SK-N-SH (cell line): Measurements from ENCODE around the gene LMAN2. TPM values are rescaled to one million over a fixed set of nuclear protein-coding genes. Genes with fewer than 3 reads are reported as not detected.

Experiments used
- CTCF ChIA-PET: fragments of 300-600, 350-600 bp; formaldehyde crosslinking; extraction: SDS; loops from one replicate; lab custom pipeline; 2021; lab: Yijun Ruan, JAX
- POLR2A ChIA-PET: fragments of 350-600 bp; sonication (Branson Sonifier 250); formaldehyde crosslinking; extraction: SDS; loops from one replicate; lab custom pipeline; 2020; ENCODE audit warnings: antibody characterized with exemption, inconsistent platforms; lab: Yijun Ruan, JAX
- DNase-seq: peaks from one replicate; pipeline ENCODE4 v3.0.0; 2012
- H2AFZ ChIP-seq: fragments of 200-600 bp; sonication (generic); 2 replicates; pipeline ENCODE4 v1.8.1; 2016; ENCODE audit warnings: antibody characterized with exemption, mild to moderate bottlenecking, low read depth
- H3F3A ChIP-seq: fragments of 200-600 bp; sonication (generic); replicated peaks from 2 replicates; pipeline ENCODE3; 2016; ENCODE audit warnings: antibody characterized with exemption, mild to moderate bottlenecking; ENCODE audit not compliant: insufficient read depth
- H3K27ac ChIP-seq, 2 experiments: fragments of 200-500 bp in 1 of 2; fragments of 200-600 bp in 1 of 2; sonication (Bioruptor generic) in 1 of 2; sonication (generic), shearing (Covaris generic) in 1 of 2; 2 replicates each; pipeline versions ENCODE4 v1.5.1 to v1.6.1; 2014 to 2016; ENCODE audit warnings: low read depth in 2 of 2, inconsistent platforms in 1 of 2, low read length in 1 of 2, mild to moderate bottlenecking in 1 of 2, mixed read lengths in 1 of 2
- H3K27me3 ChIP-seq: fragments of 200-600 bp; sonication (generic), shearing (Covaris generic); 2 replicates; pipeline ENCODE4 v1.6.1; 2016; ENCODE audit warnings: mixed run types; ENCODE audit not compliant: insufficient read depth
- H3K36me3 ChIP-seq, 2 experiments: fragments of 200-500 bp in 1 of 2; fragments of 200-600 bp in 1 of 2; sonication (Bioruptor generic) in 1 of 2; sonication (generic) in 1 of 2; replicated peaks in 1 of 2; 2 replicates each; pipeline versions ENCODE3 to v1.5.1; 2014 to 2016; ENCODE audit warnings: low read length in 1 of 2, mild to moderate bottlenecking in 1 of 2; ENCODE audit not compliant: insufficient read depth in 2 of 2, control insufficient read depth in 1 of 2
- H3K4me1 ChIP-seq, 2 experiments: fragments of 200-500 bp in 1 of 2; fragments of 200-600 bp in 1 of 2; sonication (Bioruptor generic) in 1 of 2; sonication (generic), shearing (Covaris generic) in 1 of 2; 2 replicates each; pipeline versions ENCODE4 v1.5.1 to v1.6.1; 2014 to 2016; ENCODE audit warnings: low read depth in 1 of 2, low read length in 1 of 2, mixed run types in 1 of 2; ENCODE audit not compliant: insufficient read depth in 2 of 2, control insufficient read depth in 1 of 2
- H3K4me2 ChIP-seq: fragments of 200-600 bp; sonication (generic), shearing (Covaris generic); 2 replicates; pipeline ENCODE4 v1.6.1; 2017; ENCODE audit warnings: mixed run types
- H3K4me3 ChIP-seq, 2 experiments: fragments of 200-500 bp in 1 of 2; fragments of 200-600 bp in 1 of 2; sonication (Bioruptor generic) in 1 of 2; sonication (generic), shearing (Covaris generic) in 1 of 2; 2 replicates each; pipeline versions ENCODE4 v1.5.1 to v1.8.1; 2014 to 2016; ENCODE audit warnings: low read depth in 2 of 2, inconsistent platforms in 1 of 2, low read length in 1 of 2, mild to moderate bottlenecking in 1 of 2, mixed read lengths in 1 of 2, moderate library complexity in 1 of 2
- H3K79me2 ChIP-seq: fragments of 200-600 bp; sonication (generic); 2 replicates; pipeline ENCODE4 v1.8.1; 2017; ENCODE audit warnings: mild to moderate bottlenecking; ENCODE audit not compliant: insufficient read depth
- H3K9ac ChIP-seq: fragments of 200-600 bp; sonication (generic); 2 replicates; pipeline ENCODE4 v1.6.1; 2017; ENCODE audit warnings: mixed run types
- H3K9me2 ChIP-seq: fragments of 200-600 bp; sonication (generic); 2 replicates; pipeline ENCODE4 v1.6.1; 2017; ENCODE audit warnings: mixed run types
- H3K9me3 ChIP-seq: fragments of 200-600 bp; sonication (generic); 2 replicates; pipeline ENCODE4 v1.6.1; 2017; ENCODE audit warnings: mixed run types, mild to moderate bottlenecking, moderate library complexity
- H4K20me1 ChIP-seq: fragments of 200-600 bp; sonication (generic); 2 replicates; pipeline ENCODE4 v1.6.1; 2017; ENCODE audit warnings: mild to moderate bottlenecking, mixed run types; ENCODE audit not compliant: insufficient read depth
- CHD2 ChIP-seq: fragments of 150-350 bp; IDR thresholded peaks from 2 replicates; pipeline ENCODE4 v1.6.1; 2018; ENCODE audit warnings: low read length; ENCODE audit not compliant: partially characterized antibody
- EP300 ChIP-seq, 2 experiments: IDR thresholded peaks; 2 replicates each; pipeline versions ENCODE4 v1.4.0 to v1.6.1; 2012; ENCODE audit warnings: borderline replicate concordance in 1 of 2, low read depth in 1 of 2, low read length in 1 of 2
- EZH2phosphoT487 ChIP-seq: fragments of 200-600 bp; sonication (generic); IDR thresholded peaks from 2 replicates; pipeline ENCODE4 v1.6.1; 2017; ENCODE audit warnings: low read depth, mixed run types, mild to moderate bottlenecking, antibody characterized with exemption, moderate library complexity, borderline replicate concordance
- FOSL2 ChIP-seq: IDR thresholded peaks from 2 replicates; pipeline ENCODE4 v1.4.0; 2012; ENCODE audit warnings: low read depth, mild to moderate bottlenecking, moderate library complexity, borderline replicate concordance
- GABPA ChIP-seq: IDR thresholded peaks from 2 replicates; pipeline ENCODE4 v1.4.0; 2012; ENCODE audit warnings: low read depth, mild to moderate bottlenecking
- JUND ChIP-seq: IDR thresholded peaks from 2 replicates; pipeline ENCODE4 v1.4.0; 2012
- MAX ChIP-seq: IDR thresholded peaks from 2 replicates; pipeline ENCODE4 v1.4.0; 2012; ENCODE audit warnings: low read depth
- MEF2A ChIP-seq: IDR thresholded peaks from 2 replicates; pipeline ENCODE4 v1.4.0; 2012; ENCODE audit warnings: low read depth, borderline replicate concordance
- NFIC ChIP-seq: IDR thresholded peaks from 2 replicates; pipeline ENCODE4 v1.4.0; 2012; ENCODE audit warnings: borderline replicate concordance
- NRF1 ChIP-seq: IDR thresholded peaks from 2 replicates; pipeline ENCODE4 v1.6.1; 2012; ENCODE audit warnings: low read depth, mild to moderate bottlenecking, low read length
- PBX3 ChIP-seq: IDR thresholded peaks from 2 replicates; pipeline ENCODE4; 2012
- RAD21 ChIP-seq: IDR thresholded peaks from 2 replicates; pipeline ENCODE4 v1.6.1; 2012; ENCODE audit warnings: mild to moderate bottlenecking, low read length
- REST ChIP-seq: IDR thresholded peaks from 2 replicates; pipeline ENCODE4 v1.6.1; 2012; ENCODE audit warnings: mild to moderate bottlenecking, low read depth, low read length, moderate library complexity
- USF1 ChIP-seq: IDR thresholded peaks from 2 replicates; pipeline ENCODE4 v1.4.0; 2012; ENCODE audit warnings: low read depth, borderline replicate concordance
- YY1 ChIP-seq: IDR thresholded peaks from 2 replicates; pipeline ENCODE4 v1.4.0; 2012; ENCODE audit warnings: low read depth, mild to moderate bottlenecking
- WGBS: methylation state at CpG from one replicate; pipeline ENCODE4 v1.1.6; 2017; ENCODE audit warnings: low lambda C conversion rate; 5-methylcytosine and 5-hydroxymethylcytosine counted together
- polyA plus RNA-seq, 3 experiments: library from polyadenylated mRNA; depleted of rRNA; stranded (reverse); fragments of >200 nt; gene quantifications; 2 replicates each; pipeline ENCODE4 v1.2.3, GENCODE V29; 2012
- TF ChIP-seq, protein P1 (sequence below): fragments of 200-600 bp; sonication (generic); IDR thresholded peaks from 2 replicates; pipeline ENCODE4 v1.6.1; 2017; ENCODE audit warnings: antibody characterized with exemption, mild to moderate bottlenecking, moderate library complexity

Gene LMAN2
- polyA plus RNA-seq, 1 of the 3 experiments (the other 2 are of a cell fraction), result 500 TPM

DNA sequence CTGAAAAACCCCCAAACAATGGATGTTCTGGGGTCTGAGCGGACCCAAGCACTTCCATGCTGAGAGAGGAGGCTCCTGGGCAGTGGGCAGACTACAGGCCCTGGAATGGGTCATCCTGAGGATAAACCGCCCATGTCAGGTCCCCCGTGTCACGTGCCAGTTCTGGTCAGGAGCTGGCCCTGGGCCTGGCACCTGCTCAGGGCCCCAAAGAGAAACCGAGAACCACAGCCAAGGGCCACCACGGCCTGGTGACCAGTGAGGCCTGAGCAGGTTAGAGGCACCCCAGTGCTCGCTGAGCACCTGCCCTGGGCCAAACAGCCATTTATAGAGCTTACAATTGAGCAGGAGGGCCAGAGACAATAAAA, 15.8 kb downstream of the LMAN2 start:
- peaks cover 4% of the 10 kb centered on the region; the same call in 1 of the 2 replicates for H4K20me1 ChIP-seq
- no peaks in the 10 kb centered on the region for H3K9me3 ChIP-seq
- DNase-seq, result no peak
- no peak for TF ChIP-seq EZH2phosphoT487
- no peak for TF ChIP-seq RAD21
- no peak for TF ChIP-seq CHD2
- no peak for TF ChIP-seq GABPA
- no peak for TF ChIP-seq USF1
- TF ChIP-seq YY1, result no peak
- TF ChIP-seq PBX3, result no peak
- no peak for TF ChIP-seq EP300 (IDR thresholded peaks at IDR 0.05; ENCODE audit: borderline replicate concordance in 1 of 2, low read depth in 1 of 2, low read length in 1 of 2)
- no peak for TF ChIP-seq NRF1
- no peak for TF ChIP-seq NFIC
- ChIA-PET POLR2A (no interaction called here), CTCF (interaction anchor here (0.8 to 4.4 kb wide), 6 partner anchors 13 to 222 kb away, joined by 3 to 23 read pairs (median 3); partner anchors contain the start of genes PRELID1 and RAB24)
- no peaks in the 10 kb centered on the region for H3K9me2 ChIP-seq
- no peak overlapping the region for H3K4me3 ChIP-seq
- H3F3A ChIP-seq, result no peaks in the 10 kb centered on the region
- H3K79me2 ChIP-seq, result peaks cover 16% of the 10 kb centered on the region; the same call in 1 of the 2 replicates
- no peaks in the 10 kb centered on the region for H3K4me1 ChIP-seq
- 100% methylated on average over 2 of the region's 7 CpGs for WGBS
- peaks cover 3 to 81% of the 10 kb centered on the region in 2 experiments for H3K36me3 ChIP-seq
- no peak overlapping the region for H3K4me2 ChIP-seq
- H3K27ac ChIP-seq, result no peak overlapping the region
- no peaks in the 10 kb centered on the region for H3K27me3 ChIP-seq
- no peak overlapping the region for H3K9ac ChIP-seq
- no peak overlapping the region for H2AFZ ChIP-seq

- Histone ChIP-seq H3K4me2 (no peak overlapping the region), H3K36me3 (peaks cover 3 to 87% of the 10 kb centered on the region in 2 experiments), H3K9ac (no peak overlapping the region), H3K9me3 (no peaks in the 10 kb centered on the region), H3K27ac (no peak overlapping the region), H3F3A (no peaks in the 10 kb centered on the region), H3K4me3 (no peak overlapping the region), H3K79me2 (peaks cover 11% of the 10 kb centered on the region; the same call in 1 of the 2 replicates), H3K9me2 (no peaks in the 10 kb centered on the region), H4K20me1 (peaks cover 3% of the 10 kb centered on the region; the same call in 1 of the 2 replicates), H2AFZ (no peak overlapping the region), H3K4me1 (no peaks in the 10 kb centered on the region), H3K27me3 (no peaks in the 10 kb centered on the region)
- DNase-seq, result no peak
- CTCF ChIA-PET, result interaction anchor here (0.8 to 4.4 kb wide), 7 partner anchors 9 to 222 kb away, joined by 3 to 23 read pairs (median 3); partner anchors contain the start of genes PRELID1 and RAB24
- WGBS, result 93% methylated on average over 13 of the region's 21 CpGs
- POLR2A ChIA-PET, result no interaction called here
- TF ChIP-seq NRF1 (no peak), JUND (no peak), FOSL2 (no peak), EZH2phosphoT487 (no peak), MAX (no peak), PBX3 (no peak), MEF2A (no peak), REST (no peak), GABPA (no peak)
- TF ChIP-seq, protein P1, sequence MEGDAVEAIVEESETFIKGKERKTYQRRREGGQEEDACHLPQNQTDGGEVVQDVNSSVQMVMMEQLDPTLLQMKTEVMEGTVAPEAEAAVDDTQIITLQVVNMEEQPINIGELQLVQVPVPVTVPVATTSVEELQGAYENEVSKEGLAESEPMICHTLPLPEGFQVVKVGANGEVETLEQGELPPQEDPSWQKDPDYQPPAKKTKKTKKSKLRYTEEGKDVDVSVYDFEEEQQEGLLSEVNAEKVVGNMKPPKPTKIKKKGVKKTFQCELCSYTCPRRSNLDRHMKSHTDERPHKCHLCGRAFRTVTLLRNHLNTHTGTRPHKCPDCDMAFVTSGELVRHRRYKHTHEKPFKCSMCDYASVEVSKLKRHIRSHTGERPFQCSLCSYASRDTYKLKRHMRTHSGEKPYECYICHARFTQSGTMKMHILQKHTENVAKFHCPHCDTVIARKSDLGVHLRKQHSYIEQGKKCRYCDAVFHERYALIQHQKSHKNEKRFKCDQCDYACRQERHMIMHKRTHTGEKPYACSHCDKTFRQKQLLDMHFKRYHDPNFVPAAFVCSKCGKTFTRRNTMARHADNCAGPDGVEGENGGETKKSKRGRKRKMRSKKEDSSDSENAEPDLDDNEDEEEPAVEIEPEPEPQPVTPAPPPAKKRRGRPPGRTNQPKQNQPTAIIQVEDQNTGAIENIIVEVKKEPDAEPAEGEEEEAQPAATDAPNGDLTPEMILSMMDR, result no peak
Observed at GRCh38 chr5:177334781-177335700, 16.4 kb downstream of the LMAN2 start.
